Cardiac muscle cell (in vitro differentiated cells and primary cell): Measurements from ENCODE around the gene AHCYL2. TPM values are rescaled to one million over a fixed set of nuclear protein-coding genes. Genes with fewer than 3 reads are reported as not detected.

Source experiments
- DNase-seq, 2 donors: peaks; one replicate each; pipeline versions ENCODE4 v3.0.0 to v3.0.0-alpha.2; 2010 to 2017; ENCODE audit warnings: low read depth in 1 of 2, low spot score in 1 of 2
- H3K27ac ChIP-seq: fragments of 200-600 bp; sonication (generic); 2 replicates; pipeline ENCODE4 v1.5.1; 2016
- H3K27me3 ChIP-seq: fragments of 200-600 bp; sonication (generic); 2 replicates; pipeline ENCODE4 v1.6.0; 2016; ENCODE audit warnings: control low read depth
- H3K36me3 ChIP-seq: fragments of 200-600 bp; sonication (generic); 2 replicates; pipeline ENCODE4 v1.5.1; 2016; ENCODE audit warnings: control low read depth
- H3K4me1 ChIP-seq: fragments of 200-600 bp; sonication (generic); 2 replicates; pipeline ENCODE4 v1.8.1; 2017; ENCODE audit warnings: low read depth, mild to moderate bottlenecking, mixed run types
- H3K4me3 ChIP-seq: fragments of 200-600 bp; sonication (generic); 2 replicates; pipeline ENCODE4 v1.5.1; 2016; ENCODE audit warnings: mild to moderate bottlenecking
- H3K9me3 ChIP-seq: fragments of 200-600 bp; sonication (generic); 2 replicates; pipeline ENCODE4 v1.5.1; 2017; ENCODE audit warnings: low read depth, mild to moderate bottlenecking, control low read depth
- polyA plus RNA-seq: library from polyadenylated mRNA; unstranded; fragments of >200 nt; fragmentation: Nextera tagmentation; extraction: Ambion mirVana; gene quantifications from 2 replicates; pipeline ENCODE4 v1.2.1, GENCODE V29; 2016
- total RNA-seq: library from RNA; depleted of rRNA; stranded (reverse); fragments of >200 nt; gene quantifications from 2 replicates; pipeline ENCODE4 v1.2.3, GENCODE V29; 2016
- TF ChIP-seq, protein P1 (sequence below): IDR thresholded peaks from 2 replicates; pipeline ENCODE4 v1.5.1; 2012; ENCODE audit warnings: low read depth, mild to moderate bottlenecking, low read length

The AHCYL2 gene
- total and polyA plus RNA-seq, 2 experiments from 2014 or later = 28.5 to 30.8 TPM

DNA sequence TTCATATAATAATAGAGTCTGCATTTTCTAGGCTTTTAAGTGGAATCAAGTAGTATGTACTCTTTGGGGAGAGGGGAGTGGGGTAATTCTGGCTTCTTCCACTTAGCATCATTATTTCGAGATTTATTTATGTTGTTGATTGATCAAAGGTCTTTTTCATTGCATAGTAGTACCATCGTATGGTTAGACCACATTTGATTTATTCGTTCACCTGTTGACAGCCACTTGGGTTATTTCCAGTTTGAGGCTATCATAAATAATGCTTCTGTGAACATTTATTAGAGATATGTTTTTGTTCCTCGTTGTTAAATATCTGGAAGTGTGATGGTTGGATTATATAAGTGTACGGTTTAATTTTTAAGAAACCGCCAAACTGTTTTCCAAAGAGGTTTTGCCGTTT, 52.8 kb downstream of the AHCYL2 start:
- no peaks in the 10 kb centered on the region for H3K9me3 ChIP-seq
- H3K27me3 ChIP-seq = no peaks in the 10 kb centered on the region
- TF ChIP-seq, protein P1, sequence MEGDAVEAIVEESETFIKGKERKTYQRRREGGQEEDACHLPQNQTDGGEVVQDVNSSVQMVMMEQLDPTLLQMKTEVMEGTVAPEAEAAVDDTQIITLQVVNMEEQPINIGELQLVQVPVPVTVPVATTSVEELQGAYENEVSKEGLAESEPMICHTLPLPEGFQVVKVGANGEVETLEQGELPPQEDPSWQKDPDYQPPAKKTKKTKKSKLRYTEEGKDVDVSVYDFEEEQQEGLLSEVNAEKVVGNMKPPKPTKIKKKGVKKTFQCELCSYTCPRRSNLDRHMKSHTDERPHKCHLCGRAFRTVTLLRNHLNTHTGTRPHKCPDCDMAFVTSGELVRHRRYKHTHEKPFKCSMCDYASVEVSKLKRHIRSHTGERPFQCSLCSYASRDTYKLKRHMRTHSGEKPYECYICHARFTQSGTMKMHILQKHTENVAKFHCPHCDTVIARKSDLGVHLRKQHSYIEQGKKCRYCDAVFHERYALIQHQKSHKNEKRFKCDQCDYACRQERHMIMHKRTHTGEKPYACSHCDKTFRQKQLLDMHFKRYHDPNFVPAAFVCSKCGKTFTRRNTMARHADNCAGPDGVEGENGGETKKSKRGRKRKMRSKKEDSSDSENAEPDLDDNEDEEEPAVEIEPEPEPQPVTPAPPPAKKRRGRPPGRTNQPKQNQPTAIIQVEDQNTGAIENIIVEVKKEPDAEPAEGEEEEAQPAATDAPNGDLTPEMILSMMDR = no peak
- no peaks in the 10 kb centered on the region for H3K4me1 ChIP-seq
- H3K27ac ChIP-seq = no peak overlapping the region
- H3K36me3 ChIP-seq = no peaks in the 10 kb centered on the region
- DNase-seq = no peak
- H3K4me3 ChIP-seq = no peak overlapping the region

- Histone ChIP-seq H3K27ac (no peak overlapping the region), H3K9me3 (no peaks in the 10 kb centered on the region), H3K4me3 (no peak overlapping the region), H3K36me3 (no peaks in the 10 kb centered on the region), H3K27me3 (no peaks in the 10 kb centered on the region), H3K4me1 (no peaks in the 10 kb centered on the region)
- DNase-seq = no peak
- TF ChIP-seq, protein P1 = no peak
These were observed 53.9 kb downstream of the AHCYL2 start for GRCh38 chr7:129278688-129279087.

DNA sequence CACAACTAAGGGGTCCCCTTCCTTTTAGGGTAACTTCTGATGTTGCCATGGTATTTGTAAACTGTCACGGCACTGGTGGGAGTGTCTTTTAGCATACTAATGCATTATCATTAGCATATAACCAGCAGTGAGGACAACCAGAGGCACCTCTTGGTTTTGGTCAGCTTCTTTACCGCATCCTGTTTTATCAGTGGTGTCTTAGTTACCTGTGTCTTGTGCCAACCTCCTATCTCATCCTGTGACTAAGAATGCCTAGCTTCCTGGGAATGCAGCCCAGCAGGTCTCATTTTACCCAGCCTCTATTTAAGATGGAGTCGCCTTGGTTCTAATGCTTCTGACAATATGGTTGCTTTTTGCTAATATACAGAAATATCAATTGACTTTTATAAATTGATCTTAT, 54.9 kb downstream of the AHCYL2 start:
- no peak overlapping the region for H3K27ac ChIP-seq
- TF ChIP-seq, protein P1 = no peak
- DNase-seq = no peak
- no peaks in the 10 kb centered on the region for H3K4me1 ChIP-seq
- no peaks in the 10 kb centered on the region for H3K36me3 ChIP-seq
- no peak overlapping the region for H3K4me3 ChIP-seq
- H3K9me3 ChIP-seq = no peaks in the 10 kb centered on the region
- no peaks in the 10 kb centered on the region for H3K27me3 ChIP-seq

- Histone ChIP-seq H3K27ac (no peak overlapping the region), H3K36me3 (no peaks in the 10 kb centered on the region)
- TF ChIP-seq, protein P1 = no peak
These were observed 56.3 kb downstream of the AHCYL2 start for GRCh38 chr7:129281163-129281562.

DNA sequence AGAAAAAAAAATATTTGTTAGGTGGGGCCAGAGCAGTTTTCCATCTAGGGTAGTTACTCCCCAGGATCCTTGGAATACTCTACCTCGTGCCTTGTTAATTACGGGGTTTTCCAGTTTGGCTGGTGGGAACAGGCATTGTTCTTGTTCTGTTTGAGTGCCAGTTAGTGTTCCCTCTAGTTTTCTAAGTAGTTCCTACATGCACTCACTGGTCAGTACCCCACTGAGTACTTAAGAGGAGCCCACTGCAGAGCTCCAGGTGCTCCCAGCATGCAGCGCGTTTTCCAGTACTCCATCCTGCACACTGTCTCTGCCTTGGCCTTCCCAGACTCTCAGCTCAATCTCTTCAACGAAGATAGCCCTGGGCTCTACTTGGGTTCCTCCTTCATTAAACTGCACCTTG, 58.0 kb downstream of the AHCYL2 start:
- H3K36me3 ChIP-seq = no peaks in the 10 kb centered on the region
- no peak for DNase-seq
- no peaks in the 10 kb centered on the region for H3K27me3 ChIP-seq
- no peak overlapping the region for H3K4me3 ChIP-seq
- TF ChIP-seq, protein P1 = no peak
- H3K27ac ChIP-seq = no peak overlapping the region
- H3K4me1 ChIP-seq = no peaks in the 10 kb centered on the region
- no peaks in the 10 kb centered on the region for H3K9me3 ChIP-seq

More at GRCh38 chr7:129281163-129281562, 56.3 kb downstream of the AHCYL2 start:
- no peak for DNase-seq
- Histone ChIP-seq H3K9me3 (no peaks in the 10 kb centered on the region), H3K27me3 (no peaks in the 10 kb centered on the region), H3K4me3 (no peak overlapping the region), H3K4me1 (no peaks in the 10 kb centered on the region)

DNA sequence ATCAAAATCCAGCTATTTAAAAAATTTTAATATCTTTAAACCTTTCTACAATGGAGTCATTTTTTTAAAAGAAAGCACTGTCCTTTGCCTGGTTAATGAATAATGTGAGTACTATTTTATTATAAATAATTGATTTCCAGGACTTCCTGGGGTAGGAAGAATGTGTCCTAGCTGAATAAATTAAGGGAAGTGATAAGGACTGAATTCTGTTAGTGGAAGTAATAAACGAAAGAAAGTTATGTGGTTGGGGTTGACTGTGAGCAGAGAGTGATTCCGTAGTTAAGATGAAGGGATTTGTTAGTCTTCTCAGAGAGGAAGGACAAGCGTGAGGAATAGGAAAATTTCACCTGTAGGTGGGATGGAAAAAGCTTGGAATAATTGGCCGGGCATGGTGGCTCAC, 59.1 kb downstream of the AHCYL2 start:
- Histone ChIP-seq H3K4me3 (no peak overlapping the region), H3K9me3 (no peaks in the 10 kb centered on the region)
- no peak for DNase-seq

More for the DNA sequence above, 59.1 kb downstream of the AHCYL2 start:
- TF ChIP-seq, protein P1 = no peak
- no peaks in the 10 kb centered on the region for H3K4me1 ChIP-seq
- H3K27ac ChIP-seq = no peak overlapping the region
- H3K36me3 ChIP-seq = no peaks in the 10 kb centered on the region
- H3K27me3 ChIP-seq = no peaks in the 10 kb centered on the region
